ENCODE results near the gene ASIP.

GRCh38 chr20:34311118-34312023, 70.1 kb downstream of the ASIP start:
- TF ChIP-seq CTCF (CRISPR knock-in tag; IDR thresholded peaks at IDR 0.05): peak; percentile 50; the same call in 1 of the 2 replicates
- no peak for TF ChIP-seq ZNF17 (CRISPR knock-in tag; IDR thresholded peaks at IDR 0.05)
- TF ChIP-seq STAT6 (CRISPR knock-in tag; IDR thresholded peaks at IDR 0.05; ENCODE audit: borderline replicate concordance): peak; percentile 73; the same call in 1 of the 2 replicates
- TF ChIP-seq ETV6 (CRISPR knock-in tag; conservative IDR thresholded peaks at IDR 0.05): peak; percentile 51; the same call in 1 of the 2 replicates
- no peak for TF ChIP-seq MXD4 (CRISPR knock-in tag; IDR thresholded peaks at IDR 0.05)
- peak; percentile 37; the same call in 1 of the 2 replicates for TF ChIP-seq SRF (IDR thresholded peaks at IDR 0.05; ENCODE audit: low read depth, low read length)
- no peak for TF ChIP-seq ZFP36 (IDR thresholded peaks at IDR 0.05; ENCODE audit: borderline replicate concordance, low read depth, low read length, partially characterized antibody)
- TF ChIP-seq ZNF720 (CRISPR knock-in tag; IDR thresholded peaks at IDR 0.05): no peak
- peak; percentile 91; the same call in 1 of the 2 replicates for TF ChIP-seq RXRA (CRISPR knock-in tag; IDR thresholded peaks at IDR 0.05)
- no peak for TF ChIP-seq EZH2 (conservative IDR thresholded peaks at IDR 0.05; ENCODE audit: low read depth, low read length)
- no peak for TF ChIP-seq HOXA7 (CRISPR knock-in tag; IDR thresholded peaks at IDR 0.05)

All from HepG2 (cell line).